Frontal cortex (tissue), 4 donors: Measurements from ENCODE around the gene SMAD3. TPM values are rescaled to one million over a fixed set of nuclear protein-coding genes. Genes with fewer than 3 reads are reported as not detected.

ENCODE experiments used
- DNase-seq, 2 donors: peaks; one replicate each; pipeline ENCODE4 v3.0.0; 2012; ENCODE audit warnings: low spot score in 2 of 2
- FAIRE-seq: peaks from 2 replicates; lab custom pipeline; 2012; peaks lifted over from hg19 to GRCh38; lab: Jason Lieb, UNC
- total RNA-seq: library from RNA; depleted of rRNA; stranded (reverse); fragments of >200 nt; gene quantifications from one replicate; pipeline ENCODE4 v1.2.3, GENCODE V29; 2014
- donor health status: control.
- donor health status: control.
- donor health status: control.

SMAD3 gene
- total RNA-seq, 1 donor from 2014 or later: 2.0 TPM

DNA sequence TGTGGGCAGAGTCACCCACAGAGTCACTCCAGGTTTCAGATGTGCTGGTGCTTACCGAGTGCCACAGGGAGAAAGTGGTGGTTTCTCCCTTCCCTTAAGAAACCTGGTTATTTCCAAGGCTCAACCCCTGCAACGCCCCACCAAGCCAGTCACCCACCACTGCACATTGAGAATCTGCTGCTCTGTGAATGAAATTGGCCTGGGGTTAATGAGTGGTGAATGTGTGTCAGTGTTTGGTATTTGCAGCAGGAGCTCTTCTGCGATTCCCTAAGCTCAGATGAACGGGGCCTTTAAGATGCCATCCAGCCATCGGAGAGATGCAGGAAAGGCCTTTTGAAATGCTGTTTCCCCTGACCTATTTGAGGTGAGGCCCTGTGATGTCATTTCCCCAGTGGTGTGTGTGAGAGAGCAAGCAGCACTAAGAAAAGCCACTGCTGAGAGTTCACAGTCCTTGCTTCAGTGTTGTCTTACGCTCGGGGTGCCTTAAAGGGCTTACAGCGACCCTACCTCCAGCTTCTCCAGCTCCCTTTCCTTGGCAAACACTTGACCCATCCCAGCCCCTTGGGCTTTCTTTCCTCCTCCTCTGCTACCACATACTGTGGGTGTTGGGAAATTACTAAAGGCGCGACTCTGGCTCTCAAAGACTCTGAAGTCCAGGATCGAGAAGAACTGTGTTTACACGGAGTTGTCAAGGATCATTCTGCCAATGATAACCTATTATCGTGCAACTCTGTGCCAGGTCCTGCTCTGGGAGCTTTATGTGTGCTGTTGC is 68.9 kb downstream of the SMAD3 start:
- no peak for DNase-seq
- FAIRE-seq: no peak

GRCh38 chr15:67134871-67135492 is 69.6 kb downstream of the SMAD3 start:
- FAIRE-seq: no peak
- DNase-seq: no peak

GRCh38 chr15:67135494-67135893 is 70.1 kb downstream of the SMAD3 start:
- DNase-seq: no peak
- FAIRE-seq: no peak

GRCh38 chr15:67136802-67137201 is 71.4 kb downstream of the SMAD3 start:
- FAIRE-seq (no peak), DNase-seq (no peak)

GRCh38 chr15:67137319-67137718 is 71.9 kb downstream of the SMAD3 start:
- no peak for FAIRE-seq

GRCh38 chr15:67137951-67138848 is 72.8 kb downstream of the SMAD3 start:
- FAIRE-seq: no peak
- no peak for DNase-seq

More at GRCh38 chr15:67137319-67137718, 71.9 kb downstream of the SMAD3 start:
- no peak for DNase-seq

- FAIRE-seq (no peak), DNase-seq (no peak)
These were observed 73.8 kb downstream of the SMAD3 start for GRCh38 chr15:67138891-67139855.

DNA sequence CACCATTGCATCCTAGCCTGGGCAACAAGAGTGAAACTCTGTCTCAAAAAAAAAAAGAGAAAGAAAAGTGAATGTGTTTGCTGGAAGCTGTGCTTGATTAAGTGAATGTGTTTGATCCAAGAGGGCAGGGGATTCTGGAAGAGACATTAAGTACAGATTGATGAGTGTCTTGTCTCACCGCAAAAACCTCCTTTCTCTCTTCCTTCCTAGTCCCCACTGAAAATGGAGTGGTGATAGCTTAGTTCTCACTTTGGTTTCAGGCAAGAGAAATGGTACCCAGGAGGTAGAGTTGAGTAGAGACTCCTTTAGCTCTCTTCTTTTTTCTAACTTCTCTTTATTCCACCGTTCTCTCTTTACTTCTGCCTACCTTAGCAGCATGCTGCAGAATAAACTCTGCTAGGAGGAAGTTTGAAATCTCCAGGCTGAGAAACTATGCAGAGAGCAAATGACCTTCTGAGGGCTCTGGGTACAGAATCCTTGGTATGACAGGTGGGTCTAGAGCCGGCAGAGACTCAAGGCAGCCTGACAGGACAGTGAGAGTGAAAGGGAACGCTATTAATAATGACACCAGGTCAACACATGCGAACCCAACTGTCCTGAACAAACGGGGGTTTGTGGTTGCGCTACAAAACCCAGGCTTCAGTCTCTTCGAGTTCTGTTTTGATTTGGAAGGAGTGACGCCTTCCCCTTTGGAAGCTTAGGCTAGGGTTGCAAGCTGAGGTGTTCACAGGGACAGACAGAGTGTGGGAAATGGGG is 74.9 kb downstream of the SMAD3 start:
- FAIRE-seq (no peak), DNase-seq (no peak)

DNA sequence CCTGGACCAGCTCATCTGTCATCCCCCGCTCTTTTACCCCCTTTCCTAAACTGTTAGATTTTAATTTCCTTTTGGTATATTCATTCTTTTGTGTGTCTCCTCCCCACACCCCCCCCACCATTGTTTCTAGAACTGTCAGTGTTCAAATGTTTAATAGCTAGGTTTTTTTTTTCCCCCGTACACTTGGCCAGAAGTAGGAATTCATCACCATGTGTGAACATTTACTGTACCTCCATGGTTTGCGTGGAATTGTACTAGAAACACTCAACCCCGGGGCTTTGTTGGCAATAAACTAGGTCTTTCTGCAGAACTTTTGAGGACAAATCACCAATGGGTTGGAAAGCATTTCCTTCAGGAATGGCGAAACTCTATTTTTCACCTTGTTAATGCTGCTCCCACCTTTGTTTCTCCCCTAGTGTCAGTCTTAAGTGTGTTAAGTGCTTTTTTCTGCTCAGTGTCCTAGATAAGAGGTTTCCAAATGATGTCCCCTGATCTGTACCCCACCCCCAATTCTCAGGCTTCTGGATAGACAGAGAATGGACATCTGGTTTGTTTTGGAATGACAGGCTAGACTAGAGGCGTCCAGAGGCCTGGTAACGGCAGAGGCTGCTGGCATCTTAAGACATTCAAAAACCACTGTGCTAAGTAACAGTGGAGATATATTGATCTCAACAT is 76.8 kb downstream of the SMAD3 start:
- FAIRE-seq: no peak
- no peak for DNase-seq

DNA sequence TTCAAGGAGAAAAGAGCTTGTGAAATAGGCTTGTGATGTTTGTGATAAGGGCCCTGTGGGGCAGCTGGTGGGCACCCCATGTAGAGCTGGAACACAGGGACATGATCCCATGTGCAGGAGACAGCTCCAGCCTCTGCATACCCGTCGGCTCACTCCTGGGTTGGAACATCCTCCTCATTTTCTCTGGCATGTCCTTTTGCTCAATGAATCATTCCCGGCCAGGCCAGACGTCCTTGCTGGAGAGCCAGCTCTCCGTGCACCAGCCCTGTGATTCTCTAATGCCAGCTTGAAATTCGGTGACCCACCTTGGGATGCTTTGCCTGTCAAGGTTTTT is 77.3 kb downstream of the SMAD3 start:
- no peak for FAIRE-seq
- no peak for DNase-seq

DNA sequence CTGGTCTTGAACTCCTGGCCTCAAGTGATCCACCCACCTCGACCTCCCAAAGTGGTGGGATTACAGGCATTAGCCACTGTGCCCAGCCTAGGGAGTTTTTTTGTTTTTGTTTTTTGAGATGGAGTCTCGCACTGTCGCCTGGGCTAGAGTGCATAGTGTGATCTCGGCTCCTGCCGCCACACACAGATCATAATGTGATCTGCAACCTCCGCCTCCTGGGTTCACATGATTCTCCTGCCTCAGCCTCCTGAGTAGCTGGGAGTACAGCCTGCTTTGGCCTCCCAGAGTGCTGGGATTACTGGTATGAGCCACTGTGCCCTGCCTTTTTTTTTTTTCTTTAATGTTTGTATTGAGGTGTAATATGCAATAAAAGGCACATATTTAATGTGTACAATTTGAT is 78.2 kb downstream of the SMAD3 start:
- DNase-seq: no peak
- no peak for FAIRE-seq

GRCh38 chr15:67144609-67145311 is 79.4 kb downstream of the SMAD3 start:
- DNase-seq (no peak), FAIRE-seq (no peak)

DNA sequence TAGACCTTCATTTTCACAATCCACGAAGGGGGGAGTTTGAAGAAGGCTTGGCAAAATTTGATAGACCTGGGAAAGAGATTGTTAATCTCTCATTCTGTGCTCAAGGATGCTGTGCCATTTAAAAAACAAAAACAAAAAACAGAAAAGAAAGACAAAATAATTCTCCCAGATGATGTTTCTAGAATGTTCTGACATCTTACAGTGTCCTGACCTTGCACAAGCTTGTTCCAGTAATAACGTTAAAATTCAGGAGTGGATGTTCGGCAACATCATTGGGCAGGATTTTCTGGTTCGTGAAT is 79.9 kb downstream of the SMAD3 start:
- DNase-seq (no peak), FAIRE-seq (no peak)

GRCh38 chr15:67145710-67146109 is 80.3 kb downstream of the SMAD3 start:
- FAIRE-seq (no peak), DNase-seq (no peak)

DNA sequence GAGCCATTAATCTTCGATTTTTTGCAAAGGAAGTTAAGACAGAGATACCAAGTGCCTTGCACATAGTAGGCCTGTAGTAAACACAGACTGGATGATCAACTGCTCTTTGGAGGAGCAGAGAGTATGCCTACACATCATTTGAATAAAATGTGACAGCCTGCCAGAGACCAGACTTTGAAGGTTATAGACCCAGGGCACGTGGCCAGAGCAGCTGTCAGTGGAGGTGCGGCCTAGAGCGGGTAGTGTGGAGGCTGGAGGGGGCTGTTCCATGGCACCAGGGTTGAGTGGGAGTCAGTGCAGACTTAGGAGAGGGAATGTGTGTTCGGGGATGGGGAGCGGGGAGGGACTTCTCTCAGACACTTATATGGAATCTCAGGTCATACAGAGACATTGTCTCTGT is 80.8 kb downstream of the SMAD3 start:
- FAIRE-seq (no peak), DNase-seq (no peak)

GRCh38 chr15:67146875-67147381 is 81.5 kb downstream of the SMAD3 start:
- peak in 1 of 2 donors; percentile 51 for DNase-seq
- FAIRE-seq: no peak

GRCh38 chr15:67147396-67147949 is 82.1 kb downstream of the SMAD3 start:
- DNase-seq (no peak), FAIRE-seq (no peak)
